T-helper 1 cell treated with Interleukin-12 subunit alpha and Interleukin-12 subunit beta and Interleukin-4 antibody, amounts not matched to agents 30 ng/mL and 1 ng/mL, for 36 hours (primary cell): Measurements from ENCODE around the gene TFPI2. TPM values are rescaled to one million over a fixed set of nuclear protein-coding genes. Genes with fewer than 3 reads are reported as not detected.

Source experiments
- intact Hi-C: fragments of 100-400 bp; cut with micrococcal nuclease; formaldehyde crosslinking; loops from one replicate; pipeline ENCODE4 v1.15.1; 2024
- total RNA-seq: library from RNA; stranded (reverse); gene quantifications from 2 replicates; pipeline ENCODE4 v1.2.3, GENCODE V29; 2022

Gene TFPI2
- total RNA-seq, 1 donor from 2014 or later: not detected

GRCh38 chr7:93860261-93860660, 30.3 kb downstream of the TFPI2 start:
- intact Hi-C loops: no loop called here

GRCh38 chr7:93858857-93859256, 31.7 kb downstream of the TFPI2 start:
- intact Hi-C loops: no loop called here

GRCh38 chr7:93856323-93856722, 34.2 kb downstream of the TFPI2 start:
- intact Hi-C loops: no loop called here

- intact Hi-C loops: no loop called here
Observed at GRCh38 chr7:93855797-93856196, 34.8 kb downstream of the TFPI2 start.

DNA sequence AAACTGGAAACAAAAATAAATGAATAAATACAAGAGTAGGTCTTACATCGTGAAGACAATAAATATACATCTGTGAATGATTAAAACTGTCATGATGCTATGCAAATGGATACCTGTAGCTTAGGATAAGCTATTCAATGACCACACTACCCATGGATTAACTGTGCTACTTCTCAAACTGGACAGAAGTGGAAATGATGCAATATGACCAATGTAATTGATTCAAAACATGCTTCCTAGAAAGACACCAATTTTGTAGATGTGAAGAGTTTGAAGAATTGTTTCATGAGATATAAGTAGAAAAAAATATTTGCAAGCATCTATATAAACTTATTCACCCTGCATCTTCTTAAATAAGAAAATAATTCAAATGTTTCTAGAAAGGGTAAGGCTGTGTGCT, 36.1 kb downstream of the TFPI2 start:
- intact Hi-C loops: no loop called here

DNA sequence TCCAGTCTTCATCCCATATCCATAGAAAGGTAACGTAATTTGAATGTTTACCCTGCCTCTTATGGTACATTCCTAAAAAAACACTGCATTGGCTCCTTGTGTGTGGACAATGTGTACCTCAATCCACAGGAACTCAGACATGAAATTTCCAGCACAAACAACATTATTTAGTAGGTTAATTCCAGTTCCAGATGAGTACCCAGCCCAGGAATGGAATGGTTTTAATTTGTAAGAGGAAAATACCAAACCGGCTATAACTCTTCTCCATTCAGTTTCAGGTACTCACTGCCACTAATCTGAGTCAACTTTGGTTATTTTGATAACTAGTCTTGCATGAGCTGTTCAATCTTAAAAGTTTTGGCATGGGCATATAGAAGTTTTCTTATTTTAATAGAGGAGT, 39.0 kb downstream of the TFPI2 start:
- intact Hi-C loops: no loop called here

GRCh38 chr7:93843260-93843659, 47.3 kb downstream of the TFPI2 start:
- intact Hi-C loops: no loop called here

DNA sequence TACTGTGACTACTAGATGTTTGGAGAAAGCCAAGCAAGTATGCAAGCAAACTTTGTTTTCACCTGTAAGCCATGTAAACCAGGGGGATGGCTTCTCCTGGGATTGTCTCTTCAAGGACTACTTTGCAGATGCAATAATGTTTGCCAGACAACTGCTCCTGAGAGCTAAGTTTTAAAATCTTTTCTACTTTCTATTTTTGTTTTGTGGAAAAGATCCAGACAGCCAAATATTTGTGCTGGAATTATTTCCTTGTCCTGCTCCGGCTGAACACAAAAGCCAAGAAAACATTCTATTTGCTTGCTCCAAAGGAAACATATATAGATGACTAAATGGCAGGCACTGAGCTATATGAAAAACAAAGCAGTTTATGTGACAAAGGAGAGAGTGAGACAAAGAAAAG, 51.6 kb downstream of the TFPI2 start:
- intact Hi-C loops: no loop called here

DNA sequence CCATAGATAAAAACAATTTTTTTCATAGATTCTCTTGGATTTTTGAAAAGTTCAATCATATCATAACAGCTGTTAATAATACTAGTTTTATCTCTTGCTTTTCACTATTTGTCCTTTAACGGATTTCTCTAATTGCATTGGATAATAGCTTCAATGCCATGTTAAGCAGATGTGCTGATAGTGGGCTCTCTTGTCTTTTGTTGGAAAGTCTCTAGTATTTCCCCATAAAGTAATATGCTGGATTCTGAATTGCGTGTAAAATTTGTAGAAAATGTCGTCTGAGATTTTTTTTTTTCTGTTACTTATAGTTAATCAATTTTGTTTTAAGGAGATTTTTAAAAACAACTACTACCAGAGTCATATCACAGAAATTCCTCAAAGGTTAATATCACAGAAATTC, 53.3 kb downstream of the TFPI2 start:
- intact Hi-C loops: no loop called here

DNA sequence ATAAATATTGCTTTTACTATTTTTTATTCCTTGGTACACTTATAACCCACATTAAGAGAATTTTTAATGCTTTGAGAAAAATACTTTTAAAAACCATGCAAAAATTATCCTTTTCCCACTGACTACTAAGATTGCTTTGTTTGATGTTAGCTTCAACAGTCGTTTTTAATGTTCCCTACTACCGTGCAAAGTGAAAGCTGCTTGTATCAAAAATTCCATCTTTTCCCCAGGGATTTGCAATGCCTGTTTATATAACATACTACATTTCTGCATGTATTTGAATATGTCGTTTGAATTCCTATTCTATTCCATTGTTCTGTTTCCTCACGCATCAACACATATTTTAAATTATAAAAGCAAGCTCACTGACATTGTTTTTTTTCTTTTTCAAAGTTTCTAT, 54.4 kb downstream of the TFPI2 start:
- intact Hi-C loops: no loop called here

- intact Hi-C loops: no loop called here
Observed at GRCh38 chr7:93835702-93836101, 54.9 kb downstream of the TFPI2 start.

Other genes with a start within 250 kb of the TFPI2 start
- gene GNGT1, start 15.8 kb upstream of the TFPI2 start, total RNA-seq: not detected in 2 replicates
- not detected in 2 replicates for gene GNG11, start 31.0 kb upstream of the TFPI2 start, total RNA-seq
- 21.1 and 22.7 TPM in 2 replicates for gene BET1, start 113.6 kb upstream of the TFPI2 start, total RNA-seq